ENCODE results near the gene SPA17. TPM values are rescaled to one million over a fixed set of nuclear protein-coding genes. Genes with fewer than 3 reads are reported as not detected.

SPA17 gene
- polyA plus RNA-seq, 1 experiment, result 2.9 TPM

GRCh38 chr11:124643042-124643604, 30.6 kb upstream of the SPA17 start:
- ChIA-PET CTCF (interaction anchor here (0.5 to 3.8 kb wide), 18 partner anchors 8 to 1469 kb away, joined by 3 to 22 read pairs (median 3); no protein-coding TSS in a partner anchor), POLR2A (no interaction called here)
- no peak for DNase-seq (ENCODE audit: low read depth)
- H3K27me3 ChIP-seq (ENCODE audit: control insufficient read depth, insufficient read depth, low read length), result no peaks in the 10 kb centered on the region
- no peaks in the 10 kb centered on the region for H3K36me3 ChIP-seq (ENCODE audit: control insufficient read depth, insufficient read depth, low read length)
- TF ChIP-seq, protein P1, sequence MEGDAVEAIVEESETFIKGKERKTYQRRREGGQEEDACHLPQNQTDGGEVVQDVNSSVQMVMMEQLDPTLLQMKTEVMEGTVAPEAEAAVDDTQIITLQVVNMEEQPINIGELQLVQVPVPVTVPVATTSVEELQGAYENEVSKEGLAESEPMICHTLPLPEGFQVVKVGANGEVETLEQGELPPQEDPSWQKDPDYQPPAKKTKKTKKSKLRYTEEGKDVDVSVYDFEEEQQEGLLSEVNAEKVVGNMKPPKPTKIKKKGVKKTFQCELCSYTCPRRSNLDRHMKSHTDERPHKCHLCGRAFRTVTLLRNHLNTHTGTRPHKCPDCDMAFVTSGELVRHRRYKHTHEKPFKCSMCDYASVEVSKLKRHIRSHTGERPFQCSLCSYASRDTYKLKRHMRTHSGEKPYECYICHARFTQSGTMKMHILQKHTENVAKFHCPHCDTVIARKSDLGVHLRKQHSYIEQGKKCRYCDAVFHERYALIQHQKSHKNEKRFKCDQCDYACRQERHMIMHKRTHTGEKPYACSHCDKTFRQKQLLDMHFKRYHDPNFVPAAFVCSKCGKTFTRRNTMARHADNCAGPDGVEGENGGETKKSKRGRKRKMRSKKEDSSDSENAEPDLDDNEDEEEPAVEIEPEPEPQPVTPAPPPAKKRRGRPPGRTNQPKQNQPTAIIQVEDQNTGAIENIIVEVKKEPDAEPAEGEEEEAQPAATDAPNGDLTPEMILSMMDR (IDR thresholded peaks at IDR 0.05; ENCODE audit: insufficient read depth, low read depth, low read length), result no peak
- H3K4me3 ChIP-seq (ENCODE audit: low read depth, low read length), result no peak overlapping the region

DNA sequence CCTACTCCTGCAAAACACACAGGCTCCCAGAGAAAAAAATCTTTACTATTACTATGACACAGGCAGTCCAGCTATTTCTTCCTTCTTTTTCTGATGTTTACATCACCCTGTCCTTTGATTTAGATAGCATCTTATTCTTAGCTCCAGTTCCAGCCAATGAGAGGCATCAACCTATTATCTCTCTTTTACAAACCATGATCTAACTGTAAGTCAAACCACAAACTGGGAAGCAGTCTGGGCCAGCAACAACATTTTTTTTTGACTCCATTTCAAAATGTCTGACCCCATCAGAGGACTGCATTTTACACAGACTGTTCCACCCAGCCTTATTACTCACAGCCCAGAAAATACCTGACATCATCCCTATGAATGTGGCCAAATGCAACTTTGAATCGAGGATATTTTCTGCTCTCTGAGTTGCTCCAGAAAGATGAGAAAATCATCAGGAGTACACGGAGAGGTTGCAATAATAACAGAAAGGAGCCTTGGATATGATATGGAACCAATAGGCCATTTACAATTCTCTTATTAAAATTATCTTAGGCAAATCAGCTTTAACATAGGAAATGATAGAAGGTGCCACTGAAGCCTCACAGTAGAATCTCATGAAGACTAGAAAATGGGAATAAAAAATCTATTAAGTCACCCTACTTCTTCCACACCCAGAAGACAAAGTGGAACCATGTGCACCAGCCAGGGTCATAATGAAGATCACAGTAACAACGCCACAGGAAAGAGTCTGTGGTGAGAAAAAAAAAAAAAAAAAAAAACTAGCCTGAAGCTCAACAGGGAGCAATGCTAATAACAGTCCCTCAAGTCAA, 29.9 kb upstream of the SPA17 start:
- ChIA-PET CTCF (interaction anchor here (0.5 to 3.8 kb wide), 24 partner anchors 8 to 1468 kb away, joined by 3 to 22 read pairs (median 3); no protein-coding TSS in a partner anchor), POLR2A (interaction anchor here (0.6 kb wide), 1 partner anchor 18 kb away, joined by 14 read pairs; no protein-coding TSS in a partner anchor)
- Histone ChIP-seq H3K4me3 (ENCODE audit: low read depth, low read length) (no peak overlapping the region), H3K36me3 (ENCODE audit: control insufficient read depth, insufficient read depth, low read length) (no peaks in the 10 kb centered on the region), H3K27me3 (ENCODE audit: control insufficient read depth, insufficient read depth, low read length) (no peaks in the 10 kb centered on the region)
- peak; percentile 76 for DNase-seq (ENCODE audit: low read depth)
- TF ChIP-seq, protein P1 (IDR thresholded peaks at IDR 0.05; ENCODE audit: insufficient read depth, low read depth, low read length), result no peak

GRCh38 chr11:124644426-124645280, 29.1 kb upstream of the SPA17 start:
- H3K27me3 ChIP-seq (ENCODE audit: control insufficient read depth, insufficient read depth, low read length), result no peaks in the 10 kb centered on the region
- no peak overlapping the region for H3K4me3 ChIP-seq (ENCODE audit: low read depth, low read length)
- TF ChIP-seq, protein P1 (IDR thresholded peaks at IDR 0.05; ENCODE audit: insufficient read depth, low read depth, low read length), result peak; percentile 82
- ChIA-PET POLR2A (interaction anchor here (0.6 kb wide), 1 partner anchor 18 kb away, joined by 14 read pairs; no protein-coding TSS in a partner anchor), CTCF (interaction anchor here (0.6 to 3.8 kb wide), 25 partner anchors 11 to 253 kb away, joined by 3 to 22 read pairs (median 4); partner anchors contain the start of genes ROBO4, SIAE, SPA17 and TBRG1)
- H3K36me3 ChIP-seq (ENCODE audit: control insufficient read depth, insufficient read depth, low read length), result no peaks in the 10 kb centered on the region
- DNase-seq (ENCODE audit: low read depth), result no peak

GRCh38 chr11:124646148-124646547, 27.6 kb upstream of the SPA17 start:
- CTCF ChIA-PET, result interaction anchor here (0.9 to 1.8 kb wide), 2 partner anchors 23 kb away, joined by 3 to 6 read pairs; partner anchors contain the start of gene TBRG1
- Histone ChIP-seq H3K4me3 (ENCODE audit: low read depth, low read length) (no peak overlapping the region), H3K36me3 (ENCODE audit: control insufficient read depth, insufficient read depth, low read length) (no peaks in the 10 kb centered on the region), H3K27me3 (ENCODE audit: control insufficient read depth, insufficient read depth, low read length) (no peaks in the 10 kb centered on the region)
- no peak for DNase-seq (ENCODE audit: low read depth)
- TF ChIP-seq, protein P1 (IDR thresholded peaks at IDR 0.05; ENCODE audit: insufficient read depth, low read depth, low read length), result no peak
- POLR2A ChIA-PET, result no interaction called here
